K562 (cell line): ENCODE measurements around the gene CYP11A1. TPM values are rescaled to one million over a fixed set of nuclear protein-coding genes. Genes with fewer than 3 reads are reported as not detected.
A peak's percentile ranks its signal among the peaks of the same experiment; 100 is the strongest.

Experiments
- ATAC-seq: fragments of 200-7000 bp; cut with Tn5 transposase; 3 replicates; pipeline ENCODE4 v1.9.1; 2020; ENCODE audit warnings: moderate library complexity
- BruUV-seq: library from RNA; stranded (reverse); fragments of 400-500 nt; replicated peaks from 2 replicates; lab custom pipeline; 2021; lab: Mats Ljungman, UMichigan
- CTCF ChIA-PET: fragments of 300-600 bp; formaldehyde crosslinking; extraction: SDS; loops from one replicate; lab custom pipeline; 2021; ENCODE audit warnings: low intra/inter-chr PET ratio; lab: Yijun Ruan, JAX
- POLR2A ChIA-PET: fragments of 300-600, 350-650 bp; sonication (Branson Sonifier 250); formaldehyde crosslinking; extraction: SDS; loops from one replicate; lab custom pipeline; 2021; ENCODE audit warnings: antibody characterized with exemption, inconsistent platforms; lab: Yijun Ruan, JAX
- DNase-seq, 4 experiments: peaks; one replicate each; pipeline versions ENCODE4 v3.0.0 to v3.0.0-alpha.2; 2011 to 2018; ENCODE audit warnings: low spot score in 3 of 4, mixed read lengths in 3 of 4; ENCODE audit errors: extremely low read depth in 1 of 4
- FAIRE-seq: peaks from 2 replicates; lab custom pipeline; 2011; peaks lifted over from hg19 to GRCh38; lab: Jason Lieb, UNC
- H2AFZ ChIP-seq: 2 replicates; pipeline ENCODE4 v1.6.0; 2011; ENCODE audit warnings: low read depth, low read length, control low read depth, inconsistent platforms
- H3K27ac ChIP-seq: fragments of 200-600 bp; 3 replicates; pipeline ENCODE4 v1.8.0; 2011; ENCODE audit warnings: low read depth, mild to moderate bottlenecking, control low read depth, inconsistent platforms, low read length, moderate library complexity, mixed read lengths; ENCODE audit errors: extremely low read depth
- H3K27me3 ChIP-seq, 2 experiments: fragments of 300-600 bp in 1 of 2; 2 replicates in 1 of 2; 3 replicates in 1 of 2; pipeline versions ENCODE4 v1.6.0 to v1.8.0; 2011; ENCODE audit warnings: inconsistent platforms in 2 of 2, low read length in 2 of 2, mild to moderate bottlenecking in 1 of 2, mixed read lengths in 1 of 2, moderate library complexity in 1 of 2; ENCODE audit not compliant: control insufficient read depth in 2 of 2, insufficient read depth in 2 of 2
- H3K36me3 ChIP-seq: fragments of 300-600 bp; 3 replicates; pipeline ENCODE4 v1.8.0; 2011; ENCODE audit warnings: mild to moderate bottlenecking, low read length, inconsistent platforms; ENCODE audit not compliant: control insufficient read depth, insufficient read depth
- H3K4me1 ChIP-seq, 2 experiments: fragments of 200-600 bp in 1 of 2; replicated peaks in 1 of 2; 2 replicates in 1 of 2; 3 replicates in 1 of 2; pipeline versions ENCODE4 v1.5.1 to v1.8.0; 2011; ENCODE audit warnings: inconsistent platforms in 2 of 2, low read length in 2 of 2, mild to moderate bottlenecking in 1 of 2, mixed read lengths in 1 of 2, moderate library complexity in 1 of 2; ENCODE audit not compliant: control insufficient read depth in 2 of 2, insufficient read depth in 2 of 2
- H3K4me2 ChIP-seq: 2 replicates; pipeline ENCODE4 v1.6.1; 2011; ENCODE audit warnings: low read length, control low read depth, inconsistent platforms, mixed read lengths; ENCODE audit not compliant: insufficient read depth
- H3K4me3 ChIP-seq: fragments of 200-600 bp; sonication (generic), shearing (Covaris generic); 2 replicates; pipeline ENCODE4 v1.5.1; 2016; ENCODE audit warnings: control low read depth, inconsistent platforms
- H3K79me2 ChIP-seq: fragments of 200-600 bp; 3 replicates; pipeline ENCODE4 v1.8.0; 2011; ENCODE audit warnings: low read length, inconsistent platforms; ENCODE audit not compliant: control insufficient read depth, insufficient read depth
- H3K9ac ChIP-seq, 2 experiments: 2 replicates each; pipeline versions ENCODE4 v1.6.0 to v1.6.1; 2011; ENCODE audit warnings: low read depth in 2 of 2, low read length in 2 of 2, control low read depth in 1 of 2, inconsistent platforms in 1 of 2, mild to moderate bottlenecking in 1 of 2, mixed read lengths in 1 of 2; ENCODE audit not compliant: insufficient read depth in 1 of 2
- H3K9me1 ChIP-seq: one replicate; pipeline ENCODE4 v1.6.0; 2011; ENCODE audit warnings: inconsistent platforms, mild to moderate bottlenecking, low read length, moderate library complexity; ENCODE audit not compliant: control insufficient read depth, insufficient read depth
- H3K9me3 ChIP-seq: replicated peaks from 2 replicates; pipeline ENCODE4 v1.5.1; 2011; ENCODE audit warnings: low read depth, low read length, inconsistent platforms; ENCODE audit not compliant: control insufficient read depth, insufficient read depth
- H4K20me1 ChIP-seq: replicated peaks from 2 replicates; pipeline ENCODE4 v1.6.1; 2011; ENCODE audit warnings: low read length, inconsistent platforms, mixed read lengths; ENCODE audit not compliant: control insufficient read depth, insufficient read depth
- CEBPB ChIP-seq: fragments of 450-650 bp; IDR thresholded peaks from 2 replicates; pipeline ENCODE4 v1.6.1; 2016; ENCODE audit warnings: missing genetic modification characterization, missing compliant biosample characterization
- THRA ChIP-seq: fragments of 450-650 bp; IDR thresholded peaks from 2 replicates; pipeline ENCODE4 v1.6.1; 2017; ENCODE audit warnings: mild to moderate bottlenecking, moderate library complexity
- WGBS: fragments of 100-300 bp; shearing (Covaris generic); methylation state at CpG from one replicate; pipeline ENCODE4 v1.1.6; 2016; ENCODE audit warnings: low coverage, mixed read lengths; ENCODE audit not compliant: insufficient coverage; ENCODE audit errors: missing lambda C conversion rate; 5-methylcytosine and 5-hydroxymethylcytosine counted together
- in situ Hi-C: fragments of 300-500 bp; cut with MboI; formaldehyde crosslinking; loops from 4 replicates; pipeline ENCODE4 v1.15.0; 2018; ENCODE audit warnings: inconsistent platforms, mixed read lengths
- intact Hi-C: fragments of 100-400 bp; cut with micrococcal nuclease; formaldehyde crosslinking; loops from 2 replicates; pipeline ENCODE4 v1.14.2; 2022
- polyA plus RNA-seq, 8 experiments: library from polyadenylated mRNA; depleted of rRNA in 4 of 8; stranded (reverse) in 5 of 8; unstranded in 3 of 8; fragments of >200 nt; fragmentation: Nextera tagmentation in 2 of 8; fragmentation: Illumina TruSeq in 1 of 8; extraction: Ambion mirVana in 2 of 8; extraction: Trizol in 1 of 8; gene quantifications; 2 replicates each; pipeline versions ENCODE4 v1.2.1 to v1.2.3, GENCODE V29; 2011 to 2014; ENCODE audit warnings: inconsistent platforms in 1 of 8, missing spikeins in 1 of 8
- total RNA-seq, 7 experiments: library from RNA; depleted of rRNA in 6 of 7; stranded (reverse); fragments of >200 nt in 6 of 7; fragmentation: Illumina TruSeq in 2 of 7; extraction: Trizol in 2 of 7; gene quantifications; 2 replicates each; pipeline versions ENCODE4 v1.2.1 to v1.2.3, GENCODE V29; 2011 to 2021; ENCODE audit warnings: low replicate concordance in 1 of 7

Gene CYP11A1
- total and polyA plus RNA-seq, 9 of the 15 experiments (the other 6 are each of a cell fraction or from before 2014, with no cell fraction given), result 0.06 to 0.24 (median 0.10) TPM; not detected in 4

- ATAC-seq, result no peak
- 18% methylated on average over 2 of the region's 2 CpGs for WGBS
- BruUV-seq, result no TSS peak
- Histone ChIP-seq H3K4me3 (no peak overlapping the region), H3K36me3 (no peaks in the 10 kb centered on the region), H4K20me1 (0 out of 2 replicates have a peak, but pooled peaks cover 3% of the 10 kb centered on the region), H3K4me1 (peaks cover 22 to 29% of the 10 kb centered on the region in 2 experiments), H2AFZ (peak overlapping the region; percentile 65), H3K9ac (no peak overlapping the region), H3K9me1 (no peaks in the 10 kb centered on the region), H3K9me3 (no peaks in the 10 kb centered on the region), H3K4me2 (no peak overlapping the region), H3K27me3 (peaks cover 11 to 18% of the 10 kb centered on the region in 2 experiments; a peak in 3 of 5 replicates), H3K27ac (no peak overlapping the region), H3K79me2 (no peaks in the 10 kb centered on the region)
- CTCF ChIA-PET, result no interaction called here
- DNase-seq, result no peak
- TF ChIP-seq CEBPB (tag) (0 out of 2 replicates have a peak, but pooled peaks have one; percentile 0), THRA (no peak)
- in situ Hi-C loops, result no loop called here
- no peak for FAIRE-seq
- intact Hi-C loops, result loop anchor here (5.0 to 10.0 kb wide), 2 partner anchors 248 to 585 kb away; partner anchors contain the start of genes CLK3 and RPP25
- POLR2A ChIA-PET, result interaction anchor here (0.9 kb wide), 1 partner anchor 10 kb away, joined by 5 read pairs; no protein-coding TSS in a partner anchor
Measured at GRCh38 chr15:74369756-74370155, 2.3 kb upstream of the CYP11A1 start.
